Mammary epithelial cell (primary cell): ENCODE measurements around the gene SLC22A6.

Source experiments
- EZH2 ChIP-seq: IDR thresholded peaks from 2 replicates; pipeline ENCODE4 v1.6.1; 2012; ENCODE audit warnings: low read length, inconsistent platforms, borderline replicate concordance
- TF ChIP-seq, protein P1 (sequence below), 2 donors: IDR thresholded peaks in 1 of 2; conservative IDR thresholded peaks in 1 of 2; 2 replicates each; pipeline ENCODE4 v1.5.1; 2011 to 2012; ENCODE audit warnings: inconsistent platforms in 2 of 2, low read length in 2 of 2, mild to moderate bottlenecking in 2 of 2, control low read depth in 1 of 2, low read depth in 1 of 2; ENCODE audit not compliant: insufficient read depth in 1 of 2; ENCODE audit errors: extremely low read depth in 1 of 2

DNA sequence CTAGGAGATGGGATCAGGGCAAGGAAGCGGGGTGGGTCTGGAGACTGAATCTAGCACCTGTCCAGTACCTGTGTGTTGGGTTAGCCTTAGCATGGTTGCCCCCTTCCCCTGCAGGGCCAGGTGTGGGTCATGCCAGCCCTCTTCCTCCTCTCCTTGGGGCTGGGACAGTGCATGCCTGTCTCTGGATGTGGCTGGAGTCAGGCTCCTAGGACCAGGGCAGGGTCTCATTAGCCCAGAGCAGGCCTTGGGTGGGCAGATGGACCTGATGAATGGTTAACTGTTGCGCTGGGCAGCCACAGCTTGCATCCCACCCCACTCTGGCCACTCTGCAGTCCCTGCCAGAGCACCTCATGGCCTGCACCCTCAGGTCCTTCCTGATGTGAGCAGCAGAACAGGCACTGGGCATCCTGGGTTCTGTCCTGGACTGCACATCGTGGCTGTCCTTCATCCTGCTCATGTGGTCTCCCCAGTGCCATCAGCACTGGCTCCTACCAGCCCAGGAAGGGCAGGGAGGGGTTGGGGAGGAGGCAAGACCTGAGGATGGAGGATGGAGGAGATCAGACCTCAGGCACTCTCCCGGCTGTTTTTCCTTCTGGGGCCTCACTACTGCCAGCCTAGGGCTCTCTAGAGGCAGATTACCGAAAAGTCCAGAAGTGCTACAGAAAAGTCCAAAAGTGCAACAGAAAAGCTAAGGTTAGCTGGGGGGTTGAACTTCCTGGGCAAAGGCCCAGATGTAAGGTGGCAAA, 50.8 kb downstream of the SLC22A6 start:
- TF ChIP-seq, protein P1, sequence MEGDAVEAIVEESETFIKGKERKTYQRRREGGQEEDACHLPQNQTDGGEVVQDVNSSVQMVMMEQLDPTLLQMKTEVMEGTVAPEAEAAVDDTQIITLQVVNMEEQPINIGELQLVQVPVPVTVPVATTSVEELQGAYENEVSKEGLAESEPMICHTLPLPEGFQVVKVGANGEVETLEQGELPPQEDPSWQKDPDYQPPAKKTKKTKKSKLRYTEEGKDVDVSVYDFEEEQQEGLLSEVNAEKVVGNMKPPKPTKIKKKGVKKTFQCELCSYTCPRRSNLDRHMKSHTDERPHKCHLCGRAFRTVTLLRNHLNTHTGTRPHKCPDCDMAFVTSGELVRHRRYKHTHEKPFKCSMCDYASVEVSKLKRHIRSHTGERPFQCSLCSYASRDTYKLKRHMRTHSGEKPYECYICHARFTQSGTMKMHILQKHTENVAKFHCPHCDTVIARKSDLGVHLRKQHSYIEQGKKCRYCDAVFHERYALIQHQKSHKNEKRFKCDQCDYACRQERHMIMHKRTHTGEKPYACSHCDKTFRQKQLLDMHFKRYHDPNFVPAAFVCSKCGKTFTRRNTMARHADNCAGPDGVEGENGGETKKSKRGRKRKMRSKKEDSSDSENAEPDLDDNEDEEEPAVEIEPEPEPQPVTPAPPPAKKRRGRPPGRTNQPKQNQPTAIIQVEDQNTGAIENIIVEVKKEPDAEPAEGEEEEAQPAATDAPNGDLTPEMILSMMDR (conservative IDR thresholded peaks at IDR 0.05 in 1 of 2, IDR thresholded peaks at IDR 0.05 in 1 of 2; ENCODE audit: extremely low read depth in 1 of 2, insufficient read depth in 1 of 2, low read depth in 1 of 2, low read length in 2 of 2): no peak
- no peak for TF ChIP-seq EZH2
